T-helper 1 cell treated with Interleukin-12 subunit alpha and Interleukin-12 subunit beta and Interleukin-4 antibody, amounts not matched to agents 30 ng/mL and 1 ng/mL, for 36 hours (primary cell): ENCODE measurements around the gene SMDT1. TPM values are rescaled to one million over a fixed set of nuclear protein-coding genes. Genes with fewer than 3 reads are reported as not detected.

Experiments used
- intact Hi-C: fragments of 100-400 bp; cut with micrococcal nuclease; formaldehyde crosslinking; loops from one replicate; pipeline ENCODE4 v1.15.1; 2024
- total RNA-seq: library from RNA; stranded (reverse); gene quantifications from 2 replicates; pipeline ENCODE4 v1.2.3, GENCODE V29; 2022

SMDT1 gene
- total RNA-seq, 1 donor from 2014 or later = 85.9 TPM

DNA sequence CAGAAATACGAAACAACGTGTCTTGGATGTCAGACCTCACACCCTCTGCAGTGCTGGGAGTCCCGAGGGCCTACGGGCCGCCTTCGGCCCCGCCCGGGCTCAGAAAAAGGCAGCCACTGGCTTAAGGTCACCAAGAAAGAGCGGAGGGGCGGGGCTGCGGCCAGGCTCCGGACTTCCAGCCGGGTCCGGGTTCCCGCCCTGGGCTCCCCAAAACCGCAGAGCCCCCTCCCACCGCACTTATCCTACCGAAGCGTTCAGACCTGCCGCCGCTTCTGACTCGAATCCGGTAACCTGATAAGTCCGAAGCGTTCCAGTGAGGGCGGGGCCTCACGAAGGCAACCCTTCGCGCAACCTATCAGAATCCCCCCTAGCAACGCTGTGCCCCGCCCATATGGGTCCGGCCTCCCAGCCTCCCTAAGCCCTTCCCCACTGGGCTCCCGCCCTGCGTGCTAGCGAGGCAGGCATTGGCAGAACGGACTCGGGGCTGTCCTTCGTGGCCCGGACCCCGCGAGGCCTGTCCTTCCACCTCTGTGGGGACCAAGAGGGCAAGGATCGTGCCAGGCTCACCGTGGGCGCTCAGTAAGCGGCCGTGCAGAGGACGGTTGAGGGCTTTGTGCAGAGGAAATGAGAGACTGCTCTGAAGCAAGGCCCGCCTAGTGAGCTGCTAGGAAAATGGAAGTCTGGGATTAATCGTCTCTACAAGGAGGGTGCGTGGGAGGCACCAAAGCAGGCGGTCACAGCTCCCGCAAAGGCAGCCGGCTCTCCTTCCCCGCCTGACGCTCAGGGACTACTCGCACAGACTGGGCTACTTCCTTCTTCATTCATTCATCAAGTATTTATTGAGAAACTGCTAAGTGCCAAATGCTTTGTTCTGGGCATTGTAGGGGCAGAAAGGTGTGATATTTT, 8.7 kb upstream of the SMDT1 start, which contains the start of gene NAGA:
Gene NAGA (minus strand): TSS at position 296 of the 906 bp plus-strand sequence. CDS start 515 bp downstream, outside the sequence.
- intact Hi-C loops = loop anchor here (1.0 to 10.0 kb wide), 13 partner anchors 9 to 626 kb away; partner anchors contain the start of genes CENPM, DESI1, MEI1 and NDUFA6

GRCh38 chr22:42071508-42071907, 8.0 kb upstream of the SMDT1 start:
- intact Hi-C loops = loop anchor here (2.0 to 10.0 kb wide), 7 partner anchors 125 to 627 kb away; partner anchors contain the start of genes CENPM, DESI1, MEI1 and POLDIP3

DNA sequence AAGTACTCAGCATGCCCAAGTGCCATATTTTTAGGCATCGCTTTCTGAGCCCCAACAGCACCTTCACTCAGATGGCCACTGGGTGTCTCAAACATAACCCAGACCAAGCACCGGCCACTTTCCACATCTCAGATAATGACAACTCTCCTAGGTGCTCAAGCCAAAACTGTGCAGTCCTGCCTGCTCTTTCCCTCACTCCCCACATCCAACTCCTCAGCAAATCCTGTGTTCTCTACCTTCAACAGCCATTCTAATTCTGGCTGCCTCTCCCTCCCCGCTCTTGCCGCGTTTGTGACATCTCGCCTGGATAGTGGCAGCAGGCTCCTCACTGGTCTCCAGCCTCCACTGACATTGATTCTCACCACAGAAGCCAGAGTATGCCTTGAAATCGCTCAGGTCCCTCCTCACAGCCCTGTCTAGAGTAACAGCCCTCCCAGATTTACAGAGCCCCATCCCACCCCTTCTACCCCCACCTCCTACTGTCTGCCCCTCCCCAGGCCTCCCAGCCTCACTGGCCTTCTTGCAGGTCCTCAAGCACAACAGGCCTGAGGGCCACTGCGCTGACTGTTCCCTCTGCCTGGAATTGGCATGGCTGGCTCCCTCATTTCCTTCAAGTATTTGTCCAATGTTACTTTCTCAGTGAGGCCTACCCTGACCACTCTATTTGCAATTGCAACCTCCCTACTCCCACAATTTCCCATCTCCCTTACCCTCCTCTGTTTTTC, 6.7 kb upstream of the SMDT1 start:
- intact Hi-C loops = loop anchor here (5.0 to 10.0 kb wide), 6 partner anchors 195 to 628 kb away; partner anchors contain the start of genes DESI1, MEI1, POLDIP3 and TOB2

GRCh38 chr22:42073621-42074041, 5.9 kb upstream of the SMDT1 start:
- intact Hi-C loops = loop anchor here (5.0 to 10.0 kb wide), 6 partner anchors 194 to 629 kb away; partner anchors contain the start of genes DESI1, MEI1, POLDIP3 and TOB2

DNA sequence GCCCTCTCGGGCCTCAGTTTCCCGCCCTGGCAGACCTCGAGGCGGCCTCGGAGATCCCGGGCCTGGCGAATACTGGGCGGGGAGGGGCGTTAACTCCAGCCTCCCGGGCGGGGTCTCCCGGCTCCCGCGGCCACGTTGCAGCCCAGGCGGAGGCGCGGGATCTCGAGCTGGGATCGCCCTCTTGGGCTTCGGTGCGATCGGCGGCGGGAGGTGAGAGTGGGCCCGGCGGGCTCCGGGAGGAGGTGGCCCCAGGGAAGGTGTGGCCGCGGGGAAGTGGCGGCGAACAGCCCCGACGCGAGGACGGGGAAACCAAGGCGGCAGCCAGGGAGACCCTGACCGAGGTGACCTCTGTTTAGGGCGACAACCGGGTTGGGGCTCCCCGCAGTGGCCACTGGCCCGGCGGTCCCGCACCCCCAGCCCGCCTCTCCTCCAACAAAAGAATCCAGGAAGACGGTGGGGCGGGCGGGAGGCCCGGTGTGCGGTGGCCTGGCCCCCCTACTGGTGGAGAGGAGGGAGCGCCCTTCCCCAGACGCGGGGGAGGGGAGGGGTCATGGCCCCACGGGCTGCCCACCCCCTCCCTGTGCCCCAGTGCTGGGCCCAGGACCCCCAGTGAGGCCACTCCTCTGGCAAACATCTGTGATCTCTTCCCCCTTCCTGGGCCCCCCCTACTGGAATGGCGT, 5.2 kb upstream of the SMDT1 start, which contains the start of gene PHETA2:
Gene PHETA2 (plus strand): TSS at position 117 of the 680 bp plus-strand sequence. CDS start 3,046 bp downstream, outside the sequence.
- intact Hi-C loops = loop anchor here (5.0 to 10.0 kb wide), 6 partner anchors 193 to 629 kb away; partner anchors contain the start of genes DESI1, MEI1, POLDIP3 and TOB2

DNA sequence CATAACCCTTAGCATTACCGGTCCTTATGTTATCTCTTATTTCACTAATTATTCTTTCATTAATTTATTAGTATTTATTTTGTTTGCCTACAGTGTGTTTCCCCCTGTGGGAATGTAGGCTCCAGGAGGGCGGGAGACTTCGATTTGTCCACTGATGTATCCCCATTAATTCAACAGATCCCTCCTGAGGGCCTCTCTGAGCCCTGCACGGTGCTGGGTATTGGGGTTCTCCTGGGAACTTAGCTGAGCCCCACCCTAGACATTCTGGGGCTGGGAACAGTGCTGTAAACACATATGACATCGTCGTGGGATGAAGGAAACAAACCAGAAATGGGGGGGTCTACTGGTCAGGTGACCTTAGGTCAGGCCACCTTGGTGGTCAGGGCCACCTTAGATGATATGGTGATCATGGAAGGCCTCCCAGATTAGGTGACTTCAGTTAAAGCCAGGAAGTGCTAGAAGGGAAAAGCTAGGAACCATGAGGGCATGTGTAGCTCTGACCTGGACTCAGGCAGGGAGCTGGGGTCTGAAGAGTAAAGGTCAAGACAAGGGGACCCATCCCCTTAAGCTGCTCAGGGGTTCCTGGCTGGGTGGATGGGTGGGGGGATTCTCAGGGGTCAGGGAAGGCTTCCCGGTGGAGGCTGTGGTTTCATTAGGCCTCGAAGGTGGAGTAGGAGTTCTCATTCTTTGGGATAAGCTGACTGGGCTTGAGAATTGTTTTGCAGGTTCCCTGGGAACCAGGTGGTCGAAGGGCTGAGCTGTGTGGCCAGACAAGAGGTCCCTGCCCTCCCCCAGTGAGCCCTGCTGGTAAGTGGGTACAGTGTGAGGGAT, 4.4 kb upstream of the SMDT1 start:
- intact Hi-C loops = loop anchor here (5.0 to 10.0 kb wide), 6 partner anchors 192 to 630 kb away; partner anchors contain the start of genes DESI1, MEI1, POLDIP3 and TOB2

- intact Hi-C loops = loop anchor here (10.0 kb wide), 3 partner anchors 452 to 632 kb away; partner anchors contain the start of genes DESI1, POLDIP3, TOB2 and XRCC6
Measured at GRCh38 chr22:42076764-42077485, 2.6 kb upstream of the SMDT1 start.

DNA sequence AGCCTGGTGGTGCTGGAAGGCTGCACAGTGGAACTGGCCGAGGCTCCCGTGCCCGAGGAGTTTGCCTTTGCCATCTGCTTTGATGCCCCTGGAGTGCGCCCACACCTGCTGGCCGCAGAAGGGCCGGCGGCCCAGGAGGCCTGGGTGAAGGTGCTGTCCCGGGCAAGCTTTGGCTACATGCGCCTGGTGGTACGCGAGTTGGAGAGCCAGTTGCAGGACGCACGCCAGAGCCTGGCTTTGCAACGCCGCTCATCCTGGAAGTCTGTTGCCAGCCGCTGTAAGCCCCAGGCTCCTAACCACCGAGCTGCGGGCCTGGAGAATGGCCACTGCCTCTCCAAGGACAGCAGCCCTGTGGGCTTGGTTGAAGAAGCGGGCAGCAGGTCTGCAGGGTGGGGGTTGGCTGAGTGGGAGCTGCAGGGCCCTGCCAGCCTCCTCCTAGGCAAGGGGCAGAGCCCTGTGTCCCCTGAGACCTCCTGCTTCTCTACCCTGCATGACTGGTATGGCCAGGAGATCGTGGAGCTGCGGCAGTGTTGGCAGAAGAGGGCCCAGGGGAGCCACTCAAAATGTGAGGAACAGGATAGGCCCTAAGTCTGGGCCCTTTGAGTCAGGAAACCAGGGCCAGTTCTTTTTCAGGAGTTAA, 1.9 kb upstream of the SMDT1 start:
- intact Hi-C loops = loop anchor here (2.0 to 10.0 kb wide), 5 partner anchors 131 to 633 kb away; partner anchors contain the start of genes CENPM, DESI1, POLDIP3 and TOB2

- intact Hi-C loops = loop anchor here (1.0 to 10.0 kb wide), 9 partner anchors 8 to 634 kb away; partner anchors contain the start of genes CENPM, DESI1, NAGA and POLDIP3
Measured at GRCh38 chr22:42078469-42079318, 806 bp upstream of the SMDT1 start.

DNA sequence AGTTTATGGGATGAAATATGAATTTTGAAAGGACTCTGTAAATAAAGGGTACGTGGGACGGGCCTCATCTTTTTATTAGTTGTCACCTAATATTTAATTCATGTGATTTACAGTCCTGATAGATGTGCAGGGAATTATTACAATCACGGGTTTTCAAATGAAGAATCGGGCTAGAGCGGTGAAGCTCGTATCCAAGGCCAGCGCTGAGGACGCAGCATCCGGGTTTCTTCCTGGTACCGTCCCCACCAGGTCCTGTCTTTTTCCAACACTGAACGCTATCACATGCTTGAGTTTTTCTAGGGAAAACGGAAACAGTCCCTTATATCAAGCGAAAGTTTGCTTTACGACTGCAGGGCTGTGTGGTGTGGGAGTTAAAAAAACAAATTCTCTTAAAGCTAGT, 787 bp downstream of the SMDT1 start:
- intact Hi-C loops = loop anchor here (1.0 kb wide), 3 partner anchors 10 to 357 kb away; partner anchors contain the start of gene NDUFA6

DNA sequence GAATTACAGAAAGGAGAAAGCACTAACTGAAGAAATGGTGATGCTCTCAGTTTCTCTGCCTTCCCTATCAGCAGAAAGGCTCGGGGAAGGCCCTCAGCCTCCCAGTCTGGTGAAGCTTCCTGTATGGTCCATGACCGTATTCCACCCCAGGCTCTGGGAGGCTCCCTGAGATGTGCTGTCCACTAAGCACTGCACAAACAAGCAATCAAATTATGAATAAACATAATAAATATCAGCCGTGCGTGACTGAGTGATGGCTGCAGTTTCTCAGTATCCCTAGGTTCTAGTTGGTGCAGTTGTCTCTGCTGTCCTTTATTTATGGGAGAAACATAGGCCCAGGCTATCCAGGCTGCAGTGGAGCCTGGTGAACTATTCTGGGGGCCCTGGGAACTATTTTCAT, 3.6 kb downstream of the SMDT1 start:
- intact Hi-C loops = no loop called here

GRCh38 chr22:42084874-42085273, 5.4 kb downstream of the SMDT1 start:
- intact Hi-C loops = no loop called here

DNA sequence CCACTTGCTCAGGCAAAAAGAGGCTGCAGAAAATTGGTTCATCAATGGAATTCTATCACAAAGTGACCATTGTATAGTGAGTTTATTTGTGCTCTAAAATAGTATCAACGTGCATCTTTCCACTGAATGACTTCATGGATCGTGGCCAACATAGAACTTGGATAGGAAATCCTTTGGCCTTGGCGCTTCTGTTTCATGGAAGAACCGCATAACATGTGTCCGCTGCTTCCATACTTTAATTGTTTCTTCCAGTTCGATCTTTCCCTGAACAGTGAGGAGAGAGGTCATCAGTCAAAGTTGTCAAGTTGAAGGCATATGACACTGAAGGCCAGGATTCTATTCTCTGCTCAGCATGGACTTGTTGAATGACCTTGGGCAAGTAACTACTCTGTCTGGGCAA, 6.6 kb downstream of the SMDT1 start:
- intact Hi-C loops = no loop called here

- intact Hi-C loops = loop anchor here (1.0 to 5.0 kb wide), 21 partner anchors 11 to 524 kb away; partner anchors contain the start of genes NAGA, POLDIP3, RRP7A and SERHL2
Measured at GRCh38 chr22:42090596-42091454, 11.3 kb downstream of the SMDT1 start, which contains the start of gene NDUFA6. TSS of gene NDUFA6 (minus strand) at chr22:42090772. CDS start at chr22:42090744, 28 bp downstream.

DNA sequence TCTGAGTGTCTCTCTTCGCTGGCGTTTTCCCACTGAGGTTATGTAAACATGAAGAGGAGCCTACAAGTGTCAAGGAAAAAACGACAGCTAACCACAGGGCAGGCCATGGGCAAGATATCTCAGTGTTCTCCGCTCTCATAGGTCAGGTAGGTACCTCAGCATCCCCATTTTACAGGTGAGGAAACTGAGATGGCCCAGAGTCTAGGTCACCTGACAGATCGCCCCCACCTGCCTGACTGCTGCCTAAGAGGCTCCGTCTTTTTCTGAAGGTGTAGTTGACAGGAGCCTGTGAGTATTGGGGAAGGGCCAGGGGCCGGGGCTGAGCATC, 11.9 kb downstream of the SMDT1 start:
- intact Hi-C loops = loop anchor here (1.0 to 5.0 kb wide), 12 partner anchors 29 to 523 kb away; partner anchors contain the start of genes POLDIP3, RRP7A, SERHL2 and SNU13

GRCh38 chr22:42101199-42101598, 21.7 kb downstream of the SMDT1 start:
- intact Hi-C loops = no loop called here
